Suprapubic skin (tissue), 4 donors: ENCODE data around the gene TARS2. TPM values are rescaled to one million over a fixed set of nuclear protein-coding genes. Genes with fewer than 3 reads are reported as not detected.
A peak's percentile ranks its signal among the peaks of the same experiment; 100 is the strongest.

ENCODE experiments used
- DNase-seq, 2 donors: peaks; one replicate each; pipeline ENCODE4 v3.0.0-alpha.2; 2019; ENCODE audit warnings: low spot score in 2 of 2
- H3K27ac ChIP-seq: fragments of 200-600 bp; sonication (generic); one replicate; pipeline ENCODE4 v1.5.1; 2019
- H3K27me3 ChIP-seq: fragments of 200-600 bp; sonication (generic); one replicate; pipeline ENCODE4 v1.5.1; 2019
- H3K36me3 ChIP-seq: fragments of 200-600 bp; sonication (generic); one replicate; pipeline ENCODE4 v1.5.1; 2019
- H3K4me1 ChIP-seq: fragments of 200-600 bp; sonication (generic); one replicate; pipeline ENCODE4 v1.5.1; 2019
- H3K4me3 ChIP-seq: fragments of 200-600 bp; sonication (generic); one replicate; pipeline ENCODE4 v1.5.1; 2019; ENCODE audit warnings: mild to moderate bottlenecking
- H3K9me3 ChIP-seq: fragments of 200-600 bp; sonication (generic); one replicate; pipeline ENCODE4 v1.5.1; 2019
- EP300 ChIP-seq: sonication (generic); formaldehyde crosslinking; IDR thresholded peaks from one replicate; pipeline ENCODE4 v1.6.1; 2017; ENCODE audit warnings: antibody characterized with exemption
- POLR2A ChIP-seq, 2 donors: fragments of 450-650 bp; IDR thresholded peaks; one replicate each; pipeline ENCODE4 v1.6.1; 2017; ENCODE audit warnings: antibody characterized with exemption in 2 of 2, mild to moderate bottlenecking in 2 of 2, moderate library complexity in 2 of 2
- POLR2AphosphoS5 ChIP-seq, 3 donors: sonication (generic); formaldehyde crosslinking; IDR thresholded peaks; one replicate each; pipeline ENCODE4 v1.6.1; 2017; ENCODE audit warnings: antibody characterized with exemption in 3 of 3
- WGBS: methylation state at CpG from one replicate; pipeline ENCODE4 v1.1.5; 2018; 5-methylcytosine and 5-hydroxymethylcytosine counted together
- total RNA-seq, 4 donors: library from RNA; depleted of rRNA; stranded (reverse); fragments of >200 nt; gene quantifications; one replicate each; pipeline ENCODE4 v1.1.0, GENCODE V29; 2016
- TF ChIP-seq, protein P1 (sequence below), 2 donors: fragments of 200-600 bp in 1 of 2; fragments of 450-650 bp in 1 of 2; sonication (generic) in 1 of 2; IDR thresholded peaks; one replicate each; pipeline ENCODE4 v1.5.1; 2016 to 2019; ENCODE audit warnings: antibody characterized with exemption in 2 of 2, mild to moderate bottlenecking in 1 of 2, moderate library complexity in 1 of 2

Gene TARS2
- total RNA-seq, 4 donors from 2014 or later: 13.7 to 29.1 (median 20.9) TPM

DNA sequence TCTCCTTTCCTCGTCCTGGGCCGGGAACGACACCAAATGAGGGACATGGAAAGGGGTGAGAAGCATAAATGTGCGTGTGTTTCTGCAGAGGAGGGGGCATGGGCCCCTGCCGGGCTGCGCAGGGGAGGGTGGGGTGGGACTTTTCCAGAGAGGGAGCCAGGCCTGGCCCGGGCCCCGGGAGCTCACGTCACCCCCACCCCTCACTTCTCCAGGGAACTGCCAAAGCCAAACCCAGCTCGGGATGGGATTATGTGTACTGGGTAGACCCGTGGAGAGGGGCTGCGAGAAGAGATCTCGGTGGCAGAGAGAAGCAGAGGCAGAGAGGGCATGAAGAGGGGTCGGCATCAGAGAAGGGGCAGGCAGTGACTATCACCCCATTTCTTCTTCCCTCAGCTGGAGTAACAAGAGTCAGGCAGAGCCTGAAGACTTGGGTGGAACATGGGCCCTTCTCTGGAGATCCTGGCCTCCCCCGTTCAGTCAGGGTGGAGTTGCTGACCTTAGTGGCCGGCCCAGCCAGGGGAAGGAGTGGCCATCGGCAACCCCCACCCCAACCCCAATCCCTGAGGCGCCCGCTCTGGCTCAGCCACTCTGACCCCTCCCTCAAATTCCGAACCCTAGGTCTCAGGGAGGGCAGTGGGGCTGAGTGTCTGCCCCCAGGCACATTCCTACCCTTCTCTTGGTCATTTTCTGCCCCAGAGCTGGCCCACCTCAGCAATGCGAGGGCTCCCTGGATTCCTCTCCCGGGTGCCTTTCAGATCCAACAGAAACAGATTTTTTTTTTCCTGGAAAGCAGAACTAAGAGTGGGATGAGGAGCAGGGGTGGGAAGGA lies 63.2 kb downstream of the TARS2 start:
- no peak for DNase-seq
- H3K4me3 ChIP-seq: peak overlapping the region; percentile 69
- peak overlapping the region; percentile 88 for H3K27ac ChIP-seq
- H3K27me3 ChIP-seq: no peaks in the 10 kb centered on the region
- H3K4me1 ChIP-seq: peaks cover 57% of the 10 kb centered on the region
- 43% methylated on average over 22 of the region's 22 CpGs for WGBS
- no peaks in the 10 kb centered on the region for H3K9me3 ChIP-seq
- peaks cover 11% of the 10 kb centered on the region for H3K36me3 ChIP-seq
- TF ChIP-seq POLR2AphosphoS5 (IDR thresholded peaks at IDR 0.05) (no peak), POLR2A (IDR thresholded peaks at IDR 0.05) (no peak), EP300 (no peak)
- TF ChIP-seq, protein P1, sequence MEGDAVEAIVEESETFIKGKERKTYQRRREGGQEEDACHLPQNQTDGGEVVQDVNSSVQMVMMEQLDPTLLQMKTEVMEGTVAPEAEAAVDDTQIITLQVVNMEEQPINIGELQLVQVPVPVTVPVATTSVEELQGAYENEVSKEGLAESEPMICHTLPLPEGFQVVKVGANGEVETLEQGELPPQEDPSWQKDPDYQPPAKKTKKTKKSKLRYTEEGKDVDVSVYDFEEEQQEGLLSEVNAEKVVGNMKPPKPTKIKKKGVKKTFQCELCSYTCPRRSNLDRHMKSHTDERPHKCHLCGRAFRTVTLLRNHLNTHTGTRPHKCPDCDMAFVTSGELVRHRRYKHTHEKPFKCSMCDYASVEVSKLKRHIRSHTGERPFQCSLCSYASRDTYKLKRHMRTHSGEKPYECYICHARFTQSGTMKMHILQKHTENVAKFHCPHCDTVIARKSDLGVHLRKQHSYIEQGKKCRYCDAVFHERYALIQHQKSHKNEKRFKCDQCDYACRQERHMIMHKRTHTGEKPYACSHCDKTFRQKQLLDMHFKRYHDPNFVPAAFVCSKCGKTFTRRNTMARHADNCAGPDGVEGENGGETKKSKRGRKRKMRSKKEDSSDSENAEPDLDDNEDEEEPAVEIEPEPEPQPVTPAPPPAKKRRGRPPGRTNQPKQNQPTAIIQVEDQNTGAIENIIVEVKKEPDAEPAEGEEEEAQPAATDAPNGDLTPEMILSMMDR (IDR thresholded peaks at IDR 0.05): no peak

DNA sequence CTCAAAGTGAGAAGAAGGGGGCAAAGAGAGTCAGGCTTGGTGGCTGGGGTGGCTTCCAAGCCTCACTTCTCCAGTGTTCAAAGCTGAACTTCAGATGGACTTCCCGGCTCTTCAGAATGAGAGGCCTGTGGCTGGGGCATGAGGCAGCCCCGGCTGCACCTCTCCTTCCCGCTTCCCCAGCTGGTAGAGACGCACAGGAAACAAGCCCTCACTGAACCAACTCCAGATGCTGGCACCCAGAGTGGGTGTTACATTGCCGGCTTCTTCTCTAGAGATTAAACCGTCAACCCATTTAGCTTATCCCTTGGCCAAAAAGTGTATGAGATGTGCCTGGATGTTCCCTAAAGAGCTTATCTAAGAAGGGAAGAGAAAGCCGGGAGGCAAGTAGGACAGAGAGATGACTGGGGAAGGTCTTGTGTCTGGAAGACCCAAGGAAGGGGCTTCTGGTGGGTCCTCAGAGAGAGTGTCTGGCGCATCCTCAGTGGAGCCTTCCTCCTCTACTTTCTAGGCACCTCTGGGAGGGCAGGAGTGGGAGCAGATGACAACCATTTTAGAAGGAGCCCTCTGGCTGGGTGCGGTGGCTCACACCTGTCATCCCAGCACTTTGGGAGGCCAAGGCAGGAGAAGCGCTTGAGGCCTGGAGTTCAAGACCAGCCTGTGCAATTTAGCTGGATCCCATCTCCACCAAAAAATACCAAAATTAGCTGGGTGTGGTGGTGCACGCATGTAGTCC lies 64.0 kb downstream of the TARS2 start:
- peak overlapping the region; percentile 88 for H3K27ac ChIP-seq
- no peak for TF ChIP-seq EP300
- TF ChIP-seq, protein P1 (IDR thresholded peaks at IDR 0.05): no peak
- TF ChIP-seq POLR2A (IDR thresholded peaks at IDR 0.05): no peak
- TF ChIP-seq POLR2AphosphoS5 (IDR thresholded peaks at IDR 0.05): no peak
- no peaks in the 10 kb centered on the region for H3K9me3 ChIP-seq
- peak overlapping the region; percentile 69 for H3K4me3 ChIP-seq
- H3K36me3 ChIP-seq: peaks cover 19% of the 10 kb centered on the region
- peaks cover 57% of the 10 kb centered on the region for H3K4me1 ChIP-seq
- H3K27me3 ChIP-seq: no peaks in the 10 kb centered on the region
- WGBS: 51% methylated on average over 11 of the region's 11 CpGs
- no peak for DNase-seq

DNA sequence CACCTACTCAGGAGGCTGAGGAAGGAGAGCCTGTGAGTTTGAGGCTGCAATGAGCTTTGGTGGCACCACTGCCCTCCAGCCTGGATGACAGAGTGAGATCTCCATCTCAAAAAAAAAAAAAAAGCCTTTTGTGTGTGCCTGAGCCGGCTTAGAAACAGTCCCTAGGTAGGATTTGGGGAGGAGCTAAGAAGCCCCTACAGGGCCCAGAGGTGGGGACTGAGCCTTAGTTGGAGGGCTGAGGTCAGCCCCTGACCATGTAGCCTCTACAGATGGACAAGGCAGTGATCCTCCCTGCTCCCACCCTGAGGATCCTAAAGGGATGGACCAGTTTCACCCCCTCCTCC lies 64.5 kb downstream of the TARS2 start:
- TF ChIP-seq, protein P1 (IDR thresholded peaks at IDR 0.05): no peak
- no peak for TF ChIP-seq POLR2AphosphoS5 (IDR thresholded peaks at IDR 0.05)
- no peak for TF ChIP-seq POLR2A (IDR thresholded peaks at IDR 0.05)
- no peak for TF ChIP-seq EP300
- WGBS: 50% methylated on average over 1 of the region's 1 CpG
- no peaks in the 10 kb centered on the region for H3K9me3 ChIP-seq
- peaks cover 24% of the 10 kb centered on the region for H3K36me3 ChIP-seq
- H3K27ac ChIP-seq: peak overlapping the region; percentile 88
- DNase-seq: no peak
- H3K27me3 ChIP-seq: no peaks in the 10 kb centered on the region
- peaks cover 57% of the 10 kb centered on the region for H3K4me1 ChIP-seq
- no peak overlapping the region for H3K4me3 ChIP-seq

DNA sequence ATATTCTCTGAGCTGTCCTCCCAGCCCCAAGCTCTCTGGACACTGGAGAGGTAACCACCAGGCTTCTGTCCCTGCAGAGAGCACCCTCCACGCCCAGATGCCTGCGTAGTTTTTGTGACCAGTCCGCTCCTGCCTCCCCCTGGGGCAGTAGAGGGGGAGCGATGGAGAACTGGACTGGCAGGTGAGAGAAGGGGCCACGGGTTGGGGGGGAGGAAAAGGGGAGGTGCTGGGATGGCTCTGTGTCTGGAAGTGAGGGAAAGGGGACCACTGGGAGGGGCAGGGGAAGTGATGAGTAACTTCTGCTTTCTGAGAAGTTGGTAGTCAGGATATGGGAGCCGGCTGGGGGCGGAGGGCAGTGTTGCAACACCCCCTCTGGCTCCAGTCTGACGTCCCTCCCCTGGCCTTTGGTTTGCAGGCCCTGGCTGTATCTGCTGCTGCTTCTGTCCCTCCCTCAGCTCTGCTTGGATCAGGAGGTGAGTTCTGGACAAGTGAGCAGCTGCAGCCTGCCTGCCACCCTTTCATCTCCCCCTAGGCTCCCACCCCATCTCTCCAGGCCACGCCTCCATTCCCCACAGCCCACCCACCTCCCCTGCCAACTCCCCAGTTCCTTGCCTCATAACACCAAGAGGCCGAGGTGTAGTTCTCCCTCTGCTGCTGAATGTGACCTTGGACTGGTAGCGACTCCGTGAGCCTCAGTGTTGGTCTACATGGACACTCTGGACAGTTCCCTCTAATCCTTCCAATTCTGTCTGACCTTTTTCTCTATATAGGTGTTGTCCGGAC lies 65.1 kb downstream of the TARS2 start:
- peaks cover 57% of the 10 kb centered on the region for H3K4me1 ChIP-seq
- TF ChIP-seq POLR2A (IDR thresholded peaks at IDR 0.05): peak in 1 of 2 donors; percentile 12
- TF ChIP-seq EP300: no peak
- TF ChIP-seq, protein P1 (IDR thresholded peaks at IDR 0.05): no peak
- TF ChIP-seq POLR2AphosphoS5 (IDR thresholded peaks at IDR 0.05): peak in 2 of 3 donors; percentile 26 to 39
- H3K27ac ChIP-seq: peak overlapping the region; percentile 88
- peaks cover 30% of the 10 kb centered on the region for H3K36me3 ChIP-seq
- WGBS: 26% methylated on average over 12 of the region's 13 CpGs
- H3K9me3 ChIP-seq: no peaks in the 10 kb centered on the region
- DNase-seq: peak; percentile 96
- H3K27me3 ChIP-seq: no peaks in the 10 kb centered on the region
- H3K4me3 ChIP-seq: no peak overlapping the region
